Measurements from ENCODE around the gene LMX1B.

GRCh38 chr9:126707083-126707482 lies 93.4 kb downstream of the LMX1B start:
- TF ChIP-seq TAF1 (IDR thresholded peaks at IDR 0.05; ENCODE audit: low read depth) (no peak), TCF12 (IDR thresholded peaks at IDR 0.05; ENCODE audit: low read depth) (no peak), MAX (IDR thresholded peaks at IDR 0.05) (no peak), FOXM1 (IDR thresholded peaks at IDR 0.05; ENCODE audit: borderline replicate concordance, low read depth) (no peak)
